ENCODE measurements around the gene NPIPB4.
"Not testable (repeated sequence)": the region's sequence is repeated elsewhere in the genome, so short reads cannot be mapped to it uniquely, and the experiment has no call there.

NPIPB4 gene

DNA sequence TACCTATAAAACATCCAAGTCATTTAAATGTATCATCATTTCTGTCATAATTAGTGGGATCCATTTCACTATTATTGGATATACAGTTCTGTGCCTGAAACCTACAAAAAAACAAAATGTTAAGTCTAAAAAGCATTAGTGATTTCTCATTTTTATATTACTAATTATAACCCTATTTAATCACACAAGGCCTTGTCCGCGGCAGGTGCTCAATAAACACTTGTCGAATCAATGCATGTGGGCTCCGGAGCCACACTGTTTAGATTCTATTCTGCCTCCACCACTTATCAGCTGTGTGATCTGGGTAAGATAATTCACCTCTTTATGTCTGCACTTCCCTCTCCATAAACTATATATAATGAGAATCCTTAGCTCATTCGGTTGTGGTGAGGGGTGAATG is at the start of gene NPIPB4:
TSS of gene NPIPB4 (minus strand) at position 101 of the 400 bp plus-strand sequence. CDS start 378 bp downstream, outside the sequence.
- not testable (repeated sequence) for DNase-seq (ENCODE audit: low read depth, low spot score)

DNA sequence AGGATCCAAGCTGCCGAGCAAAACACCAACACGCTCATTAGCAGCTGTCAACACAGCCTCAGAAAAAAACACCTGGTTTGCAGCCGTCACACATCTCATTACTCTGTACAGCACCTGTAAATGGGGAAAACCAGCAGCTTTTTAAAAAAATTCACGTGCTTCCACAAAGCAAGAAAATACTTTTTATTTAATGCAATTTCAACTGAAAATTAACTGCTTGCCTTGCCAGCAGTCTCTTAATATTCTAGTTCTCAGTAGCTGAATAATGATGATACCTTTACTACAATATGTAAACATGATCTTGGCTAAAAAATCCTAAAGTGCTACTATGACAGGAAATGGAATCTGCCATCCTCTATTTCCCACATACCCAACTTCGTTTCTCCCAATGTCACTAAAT is 41.4 kb upstream of the NPIPB4 start:
- DNase-seq (ENCODE audit: low read depth, low spot score): not testable (repeated sequence)

DNA sequence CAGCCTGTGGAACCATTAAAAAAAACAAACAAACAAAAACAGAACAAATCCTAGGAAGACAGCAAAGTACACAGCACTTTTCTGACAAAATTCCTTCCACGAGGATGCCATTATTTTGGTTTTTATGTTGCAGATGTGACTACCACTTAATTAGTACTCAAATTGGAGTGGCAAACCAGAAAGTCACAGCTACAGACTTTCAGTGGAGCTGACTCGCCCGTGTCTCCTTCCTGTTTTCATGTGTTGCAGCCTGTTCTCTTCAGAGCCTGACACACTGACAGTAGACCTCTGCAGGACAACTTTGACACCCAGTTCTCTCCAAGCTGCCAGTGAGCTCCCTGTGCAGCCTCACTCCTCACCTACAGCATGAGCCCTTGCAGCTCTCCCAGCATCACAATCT is 24.4 kb upstream of the NPIPB4 start:
- not testable (repeated sequence) for DNase-seq (ENCODE audit: low read depth, low spot score)

DNA sequence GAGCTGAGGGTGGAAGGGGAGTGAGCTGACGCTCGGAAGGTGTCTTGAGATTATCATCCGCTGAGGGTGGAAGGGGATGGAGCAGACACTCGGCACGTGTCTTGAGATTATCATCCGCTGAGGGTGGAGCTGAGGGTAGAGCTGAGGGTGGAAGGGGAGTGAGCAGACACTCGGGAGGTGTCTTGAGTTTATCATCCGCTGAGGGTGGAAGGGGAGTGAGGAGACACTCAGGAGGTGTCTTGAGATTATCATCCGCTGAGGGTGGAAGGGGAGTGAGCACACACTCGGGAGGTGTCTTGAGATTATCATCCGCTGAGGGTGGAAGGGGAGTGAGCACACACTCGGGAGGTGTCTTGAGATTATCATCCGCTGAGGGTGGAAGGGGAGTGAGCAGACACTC is 20.4 kb downstream of the NPIPB4 start:
- not testable (repeated sequence) for DNase-seq (ENCODE audit: low read depth, low spot score)

DNA sequence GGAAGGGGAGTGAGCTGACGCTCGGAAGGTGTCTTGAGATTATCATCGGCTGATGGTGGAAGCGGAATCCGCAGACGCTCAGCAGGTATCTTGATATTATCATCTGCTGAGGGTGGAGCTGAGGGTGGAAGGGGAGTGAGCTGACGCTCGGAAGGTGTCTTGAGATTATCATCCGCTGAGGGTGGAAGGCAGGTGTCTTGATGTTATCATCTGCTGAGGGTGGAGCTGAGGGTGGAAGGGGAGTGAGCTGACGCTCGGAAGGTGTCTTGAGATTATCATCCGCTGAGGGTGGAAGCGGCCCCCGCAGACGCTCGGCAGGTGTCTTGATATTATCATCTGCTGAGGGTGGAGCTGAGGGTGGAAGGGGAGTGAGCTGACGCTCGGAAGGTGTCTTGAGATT is 21.2 kb downstream of the NPIPB4 start:
- not testable (repeated sequence) for DNase-seq (ENCODE audit: low read depth, low spot score)

DNA sequence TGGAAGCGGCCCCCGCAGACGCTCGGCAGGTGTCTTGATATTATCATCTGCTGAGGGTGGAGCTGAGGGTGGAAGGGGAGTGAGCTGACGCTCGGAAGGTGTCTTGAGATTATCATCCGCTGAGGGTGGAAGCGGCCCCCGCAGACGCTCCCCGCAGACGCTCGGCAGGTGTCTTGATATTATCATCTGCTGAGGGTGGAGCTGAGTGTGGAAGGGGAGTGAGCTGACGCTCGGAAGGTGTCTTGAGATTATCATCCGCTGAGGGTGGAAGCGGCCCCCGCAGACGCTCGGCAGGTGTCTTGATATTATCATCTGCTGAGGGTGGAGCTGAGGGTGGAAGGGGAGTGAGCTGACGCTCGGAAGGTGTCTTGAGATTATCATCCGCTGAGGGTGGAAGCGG is 21.8 kb downstream of the NPIPB4 start:
- DNase-seq (ENCODE audit: low read depth, low spot score): not testable (repeated sequence)

DNA sequence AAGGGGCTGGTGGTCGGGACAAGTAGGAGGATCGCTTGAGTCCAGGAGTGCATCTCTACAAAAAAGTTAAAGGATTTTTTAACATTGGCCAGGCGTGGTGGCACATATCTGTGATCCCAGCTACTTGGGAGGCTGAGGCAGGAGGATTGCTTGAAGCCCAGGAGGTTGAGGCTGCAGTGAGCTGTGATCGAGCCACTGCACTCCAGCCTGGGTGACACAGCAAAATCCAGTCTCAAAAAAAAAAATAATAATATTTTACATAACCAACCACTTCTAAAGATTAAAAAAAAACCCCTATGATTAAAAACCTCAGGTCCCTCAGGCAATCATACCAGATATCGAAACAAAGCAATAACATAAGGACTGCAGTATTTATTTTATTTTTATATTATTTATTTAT is 23.3 kb downstream of the NPIPB4 start:
- not testable (repeated sequence) for DNase-seq (ENCODE audit: low read depth, low spot score)

DNA sequence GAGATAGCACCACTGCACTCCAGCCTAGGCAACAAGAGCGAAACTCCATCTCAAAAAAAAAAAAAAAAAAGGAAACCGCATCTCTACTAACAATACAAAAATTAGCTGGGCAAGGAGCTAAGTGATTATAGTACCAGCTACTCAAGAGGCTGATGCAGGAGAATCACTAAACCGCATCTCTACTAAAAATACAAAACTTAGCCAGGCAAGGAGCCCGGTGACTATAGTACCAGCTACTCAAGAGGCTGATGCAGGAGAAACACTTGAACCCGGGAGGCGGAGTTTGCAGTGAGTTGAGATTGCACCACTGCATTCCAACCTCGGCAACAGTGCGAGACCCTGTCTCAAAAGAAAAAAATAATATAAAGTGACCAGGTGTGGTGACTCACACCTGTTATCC is 27.6 kb downstream of the NPIPB4 start:
- not testable (repeated sequence) for DNase-seq (ENCODE audit: low read depth, low spot score)

DNA sequence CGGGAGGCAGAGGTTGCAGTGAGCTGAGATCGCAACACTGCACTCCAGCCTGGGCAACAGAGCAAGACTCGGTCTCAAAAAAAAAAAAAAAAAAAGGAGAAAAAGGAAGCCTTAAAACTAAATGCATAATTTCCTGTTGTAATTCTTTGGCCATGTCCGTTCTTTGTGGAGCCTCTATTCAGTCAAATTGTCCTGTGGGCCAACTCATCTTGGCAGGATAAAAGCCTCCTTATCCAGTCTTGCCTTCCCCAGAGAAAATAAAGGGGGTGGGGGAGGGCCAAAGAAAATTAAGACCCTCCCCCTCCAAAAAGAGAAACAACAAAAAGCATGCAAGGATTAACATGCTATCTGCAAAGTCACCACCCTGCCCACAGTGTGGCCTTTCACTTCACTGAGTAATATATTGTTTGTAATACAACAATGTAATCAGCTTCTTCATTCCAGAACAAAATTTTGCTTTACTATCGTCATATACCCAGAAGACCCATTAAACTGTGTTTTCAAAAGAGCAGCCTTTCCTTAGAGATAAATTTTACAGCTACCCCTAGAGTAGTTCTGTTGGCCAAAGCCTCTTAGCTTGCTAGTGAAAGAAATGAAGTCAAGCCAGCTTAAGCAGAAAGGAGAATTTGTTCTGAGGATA is 31.4 kb downstream of the NPIPB4 start:
- not testable (repeated sequence) for DNase-seq (ENCODE audit: low read depth, low spot score)

DNA sequence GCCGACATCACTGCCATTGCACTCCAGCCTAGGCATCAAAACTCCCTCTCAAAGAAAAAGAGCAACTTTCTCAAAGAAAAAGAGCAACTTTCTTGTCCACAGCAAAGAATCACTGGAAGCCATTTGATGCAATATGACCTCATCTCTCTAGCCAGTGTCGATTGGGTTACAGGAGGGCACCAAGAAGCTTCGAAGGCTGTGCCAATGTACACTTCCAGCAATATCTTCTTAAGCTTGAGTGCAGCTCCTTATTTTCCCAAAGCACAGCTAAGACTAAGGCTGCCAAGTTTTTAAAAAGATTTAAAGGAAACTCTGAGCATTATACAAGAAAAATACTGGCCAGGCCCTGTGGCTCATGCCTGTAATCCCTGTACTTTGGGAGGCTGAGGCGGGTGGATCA is 32.0 kb downstream of the NPIPB4 start:
- DNase-seq (ENCODE audit: low read depth, low spot score): not testable (repeated sequence)

DNA sequence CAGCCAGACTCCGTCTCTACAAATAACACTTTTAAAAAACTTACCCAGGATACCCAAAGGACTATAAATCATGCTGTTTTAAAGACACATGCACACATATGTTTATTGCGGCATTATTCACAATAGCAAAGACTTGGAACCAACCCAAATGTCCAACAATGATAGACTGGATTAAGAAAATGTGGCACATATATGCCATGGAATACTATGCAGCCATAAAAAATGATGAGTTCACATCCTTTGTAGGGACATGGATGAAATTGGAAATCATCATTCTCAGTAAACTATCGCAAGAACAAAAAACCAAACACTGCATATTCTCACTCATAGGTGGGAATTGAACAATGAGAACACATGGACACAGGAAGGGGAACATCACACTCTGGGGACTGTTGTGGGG is 34.3 kb downstream of the NPIPB4 start:
- DNase-seq (ENCODE audit: low read depth, low spot score): not testable (repeated sequence)

DNA sequence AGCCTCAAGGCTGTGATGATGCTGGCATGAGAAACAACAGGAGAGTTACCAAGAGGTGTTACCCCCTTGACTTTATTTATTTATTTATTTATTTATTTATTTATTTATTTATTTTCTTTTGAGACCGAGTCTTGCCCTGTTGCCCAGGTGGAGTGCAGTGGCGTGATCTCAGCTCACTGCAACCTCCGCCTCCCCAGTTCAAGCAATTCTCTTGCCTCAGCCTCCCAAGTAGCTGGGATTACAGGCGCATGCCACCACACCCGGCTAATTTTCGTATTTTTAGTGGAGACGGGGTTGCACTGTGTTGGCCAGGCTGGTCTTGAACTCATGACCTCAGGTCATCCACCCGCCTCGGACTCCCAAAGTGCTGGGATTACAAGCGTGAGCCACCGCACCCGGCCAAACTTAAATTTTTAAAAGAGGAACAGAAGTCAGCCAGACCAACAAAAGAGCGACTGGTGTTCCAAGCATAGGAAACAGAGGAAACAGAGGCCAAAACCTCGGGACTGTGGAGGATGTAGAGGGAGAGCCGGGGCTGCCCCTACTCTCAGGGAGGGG is 36.6 kb downstream of the NPIPB4 start:
- DNase-seq (ENCODE audit: low read depth, low spot score): not testable (repeated sequence)

DNA sequence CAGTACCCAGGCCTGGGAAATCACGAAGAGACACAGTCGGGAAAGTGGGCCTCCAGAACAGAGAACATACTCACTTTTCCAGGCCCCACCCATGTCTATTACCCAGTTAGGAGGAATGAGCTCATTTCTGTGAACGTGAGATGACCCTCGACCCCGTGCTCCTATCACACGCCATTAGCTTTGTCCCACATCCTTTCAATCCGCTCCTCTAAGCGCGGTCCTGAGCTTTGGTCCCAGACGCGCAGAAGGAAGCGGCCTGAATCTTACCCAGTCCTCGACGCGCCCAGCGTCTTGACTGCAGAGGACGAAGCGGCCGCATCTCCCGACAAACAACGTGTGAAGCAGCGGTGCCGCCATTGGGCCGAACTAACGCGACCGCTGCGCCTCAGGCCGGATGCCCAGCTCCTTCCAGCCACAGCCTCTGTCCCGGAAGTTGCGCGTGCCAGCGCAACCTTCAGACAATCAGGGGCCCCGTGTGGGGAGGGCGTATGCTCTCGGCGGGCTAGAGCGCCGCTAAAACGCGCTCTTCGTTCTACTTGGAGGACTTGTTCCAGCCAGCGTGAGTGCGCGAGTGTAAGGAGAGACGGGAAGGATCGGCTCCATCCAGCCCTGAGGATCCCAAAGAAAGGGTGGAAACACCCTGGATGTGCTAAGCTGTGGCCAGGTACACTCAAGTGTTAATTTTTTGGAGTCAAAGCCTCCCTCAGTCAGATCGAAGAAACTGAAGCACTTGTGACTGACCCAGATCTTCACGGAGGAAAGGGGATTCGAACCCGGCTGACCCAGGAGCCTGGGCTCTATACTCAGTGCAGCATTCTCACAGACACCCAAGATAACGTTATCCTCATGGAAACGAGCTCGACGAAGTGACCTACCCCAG is 37.3 kb downstream of the NPIPB4 start:
- DNase-seq (ENCODE audit: low read depth, low spot score): peak; percentile 75

DNA sequence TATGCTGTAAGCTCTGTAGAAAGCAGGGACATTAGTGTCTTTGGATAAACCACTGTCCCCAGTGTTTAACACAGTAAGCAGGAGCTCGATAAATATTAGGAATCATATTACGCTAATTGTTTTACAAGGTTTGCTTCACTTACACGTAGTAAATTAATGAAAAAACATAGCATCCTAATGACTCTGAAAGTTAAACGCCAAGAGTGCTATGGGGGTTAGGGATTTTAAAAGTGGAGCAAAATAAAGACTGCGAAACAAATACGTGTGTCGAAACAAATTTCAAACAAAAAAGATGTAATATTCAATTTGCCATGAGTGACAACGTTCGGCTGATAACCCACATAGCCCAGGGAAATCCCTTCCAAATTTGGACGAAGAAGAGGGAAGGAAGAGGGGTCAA is 37.9 kb downstream of the NPIPB4 start:
- not testable (repeated sequence) for DNase-seq (ENCODE audit: low read depth, low spot score)

DNA sequence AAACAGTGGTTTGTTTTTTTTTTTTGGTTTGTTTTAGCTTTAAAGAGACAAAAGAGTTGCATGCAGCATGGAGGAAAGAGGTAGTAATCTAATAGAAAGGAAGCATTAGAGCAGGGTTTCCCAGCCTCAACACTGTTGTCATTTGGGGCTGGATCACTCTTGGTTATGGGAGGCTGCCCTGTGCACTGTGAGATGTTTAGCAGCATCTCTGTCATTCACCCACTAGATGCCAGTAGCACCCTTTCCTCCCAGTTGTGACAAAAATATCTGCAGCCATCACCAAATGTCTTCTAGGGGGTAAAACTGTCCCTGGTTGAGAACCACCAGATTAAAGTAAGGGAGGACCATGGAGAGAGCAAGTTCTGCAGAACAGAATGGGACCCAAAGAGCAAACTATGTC is 40.5 kb downstream of the NPIPB4 start:
- not testable (repeated sequence) for DNase-seq (ENCODE audit: low read depth, low spot score)

DNA sequence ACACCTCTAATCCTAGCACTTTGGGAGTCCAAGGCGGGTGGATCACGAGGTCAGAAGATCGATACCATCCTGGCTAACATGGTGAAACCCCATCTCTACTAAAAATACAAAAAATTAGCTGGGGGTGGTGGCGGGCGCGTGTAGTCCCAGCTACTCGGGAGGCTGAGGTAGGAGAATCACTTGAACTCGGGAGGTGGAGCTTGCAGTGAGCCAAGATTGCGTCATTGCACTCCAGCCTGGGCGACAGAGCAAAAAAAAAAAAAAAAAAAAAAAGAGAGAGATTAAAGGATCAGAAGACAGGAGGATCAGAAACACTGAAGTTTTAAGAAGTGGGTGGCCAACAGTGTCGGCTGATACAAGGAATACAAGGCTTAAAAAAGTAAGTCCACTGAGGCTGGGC is 41.9 kb downstream of the NPIPB4 start:
- DNase-seq (ENCODE audit: low read depth, low spot score): not testable (repeated sequence)

DNA sequence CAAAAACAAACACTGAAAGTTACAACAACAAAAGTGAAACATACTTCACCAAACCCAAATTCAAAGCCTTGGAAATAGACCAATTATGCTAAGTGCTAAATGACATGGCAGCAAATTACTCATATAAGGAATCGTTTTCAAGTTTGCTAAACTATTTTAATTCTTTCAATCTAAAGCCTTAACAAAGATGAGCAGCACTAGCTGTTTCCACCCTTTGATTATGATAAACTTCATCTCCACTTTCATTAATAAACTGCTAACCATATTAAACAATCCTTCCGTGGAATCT is 55.2 kb downstream of the NPIPB4 start:
- not testable (repeated sequence) for DNase-seq (ENCODE audit: low read depth, low spot score)

DNA sequence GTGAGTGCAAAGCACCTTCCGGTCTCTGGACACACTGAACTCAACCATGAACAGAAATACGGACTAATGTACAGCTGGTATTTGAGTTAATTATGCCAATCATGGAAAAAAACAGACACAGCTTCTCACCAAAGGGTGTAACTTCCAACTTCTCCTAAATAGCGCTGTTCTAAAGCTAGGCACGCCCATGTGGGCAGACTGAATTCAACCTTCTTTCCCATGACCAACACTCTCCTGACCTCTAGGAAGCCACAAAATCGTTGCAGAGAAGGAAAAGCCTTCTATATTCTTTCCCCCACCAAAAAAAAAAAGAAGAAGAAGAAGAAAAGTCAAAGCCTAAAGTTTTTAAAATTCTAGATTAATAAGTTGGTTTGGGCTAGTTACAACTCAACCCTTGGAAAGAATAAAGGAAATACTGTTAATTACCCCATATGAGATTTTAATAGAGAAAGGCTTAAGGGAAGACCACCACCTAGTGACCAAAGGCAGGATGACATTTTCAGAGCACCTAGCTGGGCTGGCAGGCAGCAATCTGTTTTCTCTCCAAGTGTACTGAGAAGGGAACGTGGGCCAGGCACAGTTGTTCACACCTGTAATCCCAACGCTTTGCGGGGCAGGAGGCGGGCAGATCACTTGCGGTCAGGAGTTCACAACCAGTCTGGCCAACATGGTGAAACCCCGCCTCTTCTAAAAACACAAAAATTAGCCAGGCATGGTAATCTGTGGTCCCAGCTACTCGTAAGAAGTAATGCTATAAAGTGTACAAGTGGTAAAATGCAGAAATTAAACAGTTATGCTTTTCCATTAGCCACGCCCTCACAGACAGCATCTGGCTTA is 55.8 kb downstream of the NPIPB4 start:
- DNase-seq (ENCODE audit: low read depth, low spot score): peak; percentile 20

DNA sequence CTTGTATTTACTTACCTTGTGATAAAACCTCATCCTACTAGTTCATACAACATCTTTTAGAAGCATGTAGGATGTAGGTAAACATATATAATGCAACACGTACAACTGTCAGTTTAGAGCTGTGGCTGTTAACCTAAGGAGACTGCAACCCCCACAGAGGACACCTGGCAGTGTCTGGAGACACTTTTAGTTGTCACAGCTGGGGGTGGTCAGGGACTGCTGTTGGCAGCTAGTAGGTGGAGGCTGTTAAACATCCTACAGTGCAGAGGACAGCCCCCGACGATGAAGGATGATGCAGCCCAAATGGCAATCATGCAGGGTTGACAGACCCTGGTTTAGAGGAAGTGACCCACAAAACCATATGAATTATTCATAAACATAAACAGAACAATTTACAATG is 59.0 kb downstream of the NPIPB4 start:
- not testable (repeated sequence) for DNase-seq (ENCODE audit: low read depth, low spot score)

DNA sequence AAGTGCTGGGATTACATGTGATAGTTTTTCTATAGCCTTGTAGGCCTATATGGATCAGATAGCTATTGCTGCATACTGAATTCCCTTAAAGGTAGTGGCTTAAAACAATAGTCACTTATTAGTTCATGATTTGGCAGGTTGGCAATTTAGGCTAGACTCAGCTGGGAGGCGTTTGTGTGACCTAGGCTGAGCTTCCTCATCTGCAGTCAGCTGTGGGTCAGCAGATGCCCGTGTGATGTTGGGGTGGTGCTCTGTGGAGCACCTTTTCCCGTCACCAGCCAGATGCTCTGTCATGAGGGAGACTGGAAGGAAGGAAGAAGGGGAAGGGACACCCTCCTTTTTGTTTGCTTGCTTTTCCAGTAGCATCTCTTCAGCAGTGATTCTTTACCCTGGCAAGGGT is 64.2 kb downstream of the NPIPB4 start:
- DNase-seq (ENCODE audit: low read depth, low spot score): not testable (repeated sequence)

DNA sequence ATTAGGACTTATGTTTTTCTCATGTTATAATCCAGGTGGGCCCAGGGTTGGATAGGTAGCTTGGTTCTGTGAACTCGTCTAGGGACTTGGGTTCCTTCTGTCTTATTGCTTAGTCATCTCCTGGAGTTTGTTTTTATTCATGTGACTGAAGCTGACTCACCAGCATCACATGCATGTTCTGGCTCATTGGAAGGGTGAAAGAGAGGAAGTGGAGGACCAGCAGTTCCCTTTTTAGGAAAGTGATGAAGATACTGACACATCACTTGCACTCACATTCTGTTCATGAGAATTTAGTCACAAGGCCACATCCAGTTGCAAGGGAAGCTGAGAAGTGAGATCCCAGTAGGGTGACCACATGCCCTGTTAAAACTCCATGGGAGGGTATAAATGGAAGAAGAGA is 67.0 kb downstream of the NPIPB4 start:
- not testable (repeated sequence) for DNase-seq (ENCODE audit: low read depth, low spot score)

All from iPS DF 19.7 (cell line).